HG03108 (cell line): ENCODE results near the gene NFIB.

Experiments
- ATAC-seq: cut with Tn5 transposase; IDR thresholded peaks from one replicate; pipeline ENCODE4 v1.9.1; 2021; ENCODE audit warnings: moderate library complexity; ENCODE audit not compliant: unreplicated experiment

NFIB gene

GRCh38 chr9:14158916-14159315 is 155.0 kb downstream of the NFIB start:
- no peak for ATAC-seq

GRCh38 chr9:14158136-14158813 is 155.7 kb downstream of the NFIB start:
- ATAC-seq, result no peak

GRCh38 chr9:14157191-14157590 is 156.8 kb downstream of the NFIB start:
- no peak for ATAC-seq

GRCh38 chr9:14156046-14156445 is 157.9 kb downstream of the NFIB start:
- ATAC-seq, result peak; percentile 94

GRCh38 chr9:14155237-14155636 is 158.7 kb downstream of the NFIB start:
- no peak for ATAC-seq

- no peak for ATAC-seq
Observed at GRCh38 chr9:14153310-14153720, 160.6 kb downstream of the NFIB start.

GRCh38 chr9:14151451-14151850 is 162.5 kb downstream of the NFIB start:
- ATAC-seq, result no peak

- no peak for ATAC-seq
Observed at GRCh38 chr9:14148501-14149103, 165.3 kb downstream of the NFIB start.

- ATAC-seq, result no peak
Observed at GRCh38 chr9:14147738-14148137, 166.2 kb downstream of the NFIB start.

- no peak for ATAC-seq
Observed at GRCh38 chr9:14146201-14146874, 167.6 kb downstream of the NFIB start.

GRCh38 chr9:14144215-14144614 is 169.7 kb downstream of the NFIB start:
- no peak for ATAC-seq

- ATAC-seq, result no peak
Observed at GRCh38 chr9:14141699-14142098, 172.2 kb downstream of the NFIB start.

GRCh38 chr9:14140096-14140697 is 173.7 kb downstream of the NFIB start:
- no peak for ATAC-seq

- ATAC-seq, result no peak
Observed at GRCh38 chr9:14139287-14139686, 174.7 kb downstream of the NFIB start.

- ATAC-seq, result no peak
Observed at GRCh38 chr9:14136646-14137370, 177.1 kb downstream of the NFIB start.

GRCh38 chr9:14136047-14136635 is 177.8 kb downstream of the NFIB start:
- no peak for ATAC-seq

GRCh38 chr9:14135421-14135820 is 178.5 kb downstream of the NFIB start:
- no peak for ATAC-seq

GRCh38 chr9:14133394-14133793 is 180.5 kb downstream of the NFIB start:
- no peak for ATAC-seq

- no peak for ATAC-seq
Observed at GRCh38 chr9:14132775-14133174, 181.2 kb downstream of the NFIB start.

- no peak for ATAC-seq
Observed at GRCh38 chr9:14131356-14132088, 182.4 kb downstream of the NFIB start.
